Uterus (tissue), 2 donors: ENCODE measurements around the gene HDAC4.

Source experiments
- CTCF ChIP-seq, 4 experiments: fragments of 200-600 bp in 2 of 4; fragments of 450-650 bp in 2 of 4; sonication (generic) in 2 of 4; IDR thresholded peaks; one replicate each; pipeline ENCODE4 v1.5.1; 2016 to 2019; ENCODE audit warnings: antibody characterized with exemption in 4 of 4, mild to moderate bottlenecking in 2 of 4, moderate library complexity in 1 of 4
- POLR2A ChIP-seq, 2 donors: fragments of 450-650 bp; IDR thresholded peaks; one replicate each; pipeline ENCODE4 v1.6.1; 2016; ENCODE audit warnings: antibody characterized with exemption in 2 of 2, mild to moderate bottlenecking in 1 of 2, moderate library complexity in 1 of 2

GRCh38 chr2:239370403-239370802, 30.4 kb downstream of the HDAC4 start:
- TF ChIP-seq CTCF (IDR thresholded peaks at IDR 0.05) (no peak), POLR2A (IDR thresholded peaks at IDR 0.05) (no peak)
